Loucy (cell line): ENCODE measurements around the gene LRRC53.

ENCODE experiments used
- H2AFZ ChIP-seq: fragments of 200-600 bp; sonication (generic); 2 replicates; pipeline ENCODE4 v1.6.0; 2016; ENCODE audit warnings: antibody characterized with exemption, mild to moderate bottlenecking, low read length, moderate library complexity
- H3F3A ChIP-seq: fragments of 200-600 bp; 2 replicates; pipeline ENCODE4 v1.6.0; 2016; ENCODE audit warnings: antibody characterized with exemption, low read depth, mild to moderate bottlenecking
- H3K27me3 ChIP-seq: fragments of 200-600 bp; sonication (generic); 2 replicates; pipeline ENCODE4 v1.6.1; 2014; ENCODE audit warnings: low read length, mild to moderate bottlenecking; ENCODE audit not compliant: insufficient read depth, poor library complexity, severe bottlenecking
- H3K36me3 ChIP-seq: fragments of 200-600 bp; sonication (generic); 2 replicates; pipeline ENCODE4 v1.6.1; 2016; ENCODE audit warnings: low read length; ENCODE audit not compliant: insufficient read depth
- H3K4me1 ChIP-seq: fragments of 200-600 bp; sonication (generic); 2 replicates; pipeline ENCODE4 v1.5.1; 2014; ENCODE audit warnings: low read length, mild to moderate bottlenecking; ENCODE audit not compliant: insufficient read depth, poor library complexity, severe bottlenecking
- H3K4me2 ChIP-seq: fragments of 200-600 bp; sonication (generic); 2 replicates; pipeline ENCODE4 v1.6.0; 2014; ENCODE audit warnings: antibody characterized with exemption, low read length, low read depth, mild to moderate bottlenecking; ENCODE audit not compliant: poor library complexity, severe bottlenecking
- H3K4me3 ChIP-seq: fragments of 200-600 bp; sonication (generic); 2 replicates; pipeline ENCODE4 v1.5.1; 2014; ENCODE audit warnings: low read length, mild to moderate bottlenecking, mixed read lengths; ENCODE audit not compliant: poor library complexity, severe bottlenecking
- H3K79me2 ChIP-seq: fragments of 200-600 bp; sonication (generic); 2 replicates; pipeline ENCODE4 v1.6.1; 2014; ENCODE audit warnings: low read length; ENCODE audit not compliant: insufficient read depth
- H3K9ac ChIP-seq: fragments of 200-600 bp; sonication (generic); 2 replicates; pipeline ENCODE4 v1.6.0; 2014; ENCODE audit warnings: mild to moderate bottlenecking, low read depth, low read length, moderate library complexity; ENCODE audit not compliant: poor library complexity, severe bottlenecking
- H3K9me2 ChIP-seq: fragments of 200-600 bp; sonication (generic); replicated peaks from 2 replicates; pipeline ENCODE4 v1.6.1; 2016; ENCODE audit warnings: low read depth, low read length, mixed read lengths
- H3K9me3 ChIP-seq: fragments of 200-600 bp; sonication (generic); 2 replicates; pipeline ENCODE4 v1.6.1; 2014; ENCODE audit warnings: mild to moderate bottlenecking, antibody characterized with exemption, low read length, low read depth; ENCODE audit not compliant: insufficient read depth
- H4K20me1 ChIP-seq: fragments of 200-600 bp; sonication (generic); 2 replicates; pipeline ENCODE4 v1.6.0; 2014; ENCODE audit warnings: antibody characterized with exemption, low read length, mild to moderate bottlenecking; ENCODE audit not compliant: insufficient read depth, poor library complexity, severe bottlenecking
- EZH2phosphoT487 ChIP-seq: fragments of 200-600 bp; IDR thresholded peaks from 2 replicates; pipeline ENCODE4 v1.6.1; 2018; ENCODE audit warnings: antibody characterized with exemption, mild to moderate bottlenecking, moderate library complexity, borderline replicate concordance
- TF ChIP-seq, protein P1 (sequence below): fragments of 200-600 bp; sonication (generic); conservative IDR thresholded peaks from 2 replicates; pipeline ENCODE4 v1.5.1; 2014; ENCODE audit warnings: mild to moderate bottlenecking, antibody characterized with exemption, low read length

The LRRC53 gene

DNA sequence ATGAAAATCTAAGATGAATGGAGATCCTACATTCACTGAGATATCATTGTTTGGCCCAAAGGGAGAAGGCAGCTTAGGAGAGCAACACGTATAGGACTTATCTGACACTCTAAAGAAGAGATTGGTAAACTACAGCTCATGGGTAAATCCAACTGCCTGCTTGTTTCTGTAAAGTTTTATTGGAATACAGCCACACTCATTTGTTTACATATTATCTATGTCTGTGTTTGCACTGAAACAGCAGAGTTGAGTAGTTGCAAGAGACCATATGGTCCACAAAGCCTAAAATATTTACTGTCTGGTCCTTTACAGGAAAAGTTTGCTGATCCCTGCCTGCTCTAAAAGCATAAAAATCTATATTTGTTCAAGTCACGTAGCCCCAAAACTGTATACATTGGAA is 14.3 kb upstream of the LRRC53 start:
- H3K27me3 ChIP-seq, result no peaks in the 10 kb centered on the region
- no peaks in the 10 kb centered on the region for H3K4me1 ChIP-seq
- H4K20me1 ChIP-seq, result no peaks in the 10 kb centered on the region
- H2AFZ ChIP-seq, result no peak overlapping the region
- no peak overlapping the region for H3K4me2 ChIP-seq
- no peaks in the 10 kb centered on the region for H3K9me2 ChIP-seq
- no peaks in the 10 kb centered on the region for H3K36me3 ChIP-seq
- TF ChIP-seq, protein P1, sequence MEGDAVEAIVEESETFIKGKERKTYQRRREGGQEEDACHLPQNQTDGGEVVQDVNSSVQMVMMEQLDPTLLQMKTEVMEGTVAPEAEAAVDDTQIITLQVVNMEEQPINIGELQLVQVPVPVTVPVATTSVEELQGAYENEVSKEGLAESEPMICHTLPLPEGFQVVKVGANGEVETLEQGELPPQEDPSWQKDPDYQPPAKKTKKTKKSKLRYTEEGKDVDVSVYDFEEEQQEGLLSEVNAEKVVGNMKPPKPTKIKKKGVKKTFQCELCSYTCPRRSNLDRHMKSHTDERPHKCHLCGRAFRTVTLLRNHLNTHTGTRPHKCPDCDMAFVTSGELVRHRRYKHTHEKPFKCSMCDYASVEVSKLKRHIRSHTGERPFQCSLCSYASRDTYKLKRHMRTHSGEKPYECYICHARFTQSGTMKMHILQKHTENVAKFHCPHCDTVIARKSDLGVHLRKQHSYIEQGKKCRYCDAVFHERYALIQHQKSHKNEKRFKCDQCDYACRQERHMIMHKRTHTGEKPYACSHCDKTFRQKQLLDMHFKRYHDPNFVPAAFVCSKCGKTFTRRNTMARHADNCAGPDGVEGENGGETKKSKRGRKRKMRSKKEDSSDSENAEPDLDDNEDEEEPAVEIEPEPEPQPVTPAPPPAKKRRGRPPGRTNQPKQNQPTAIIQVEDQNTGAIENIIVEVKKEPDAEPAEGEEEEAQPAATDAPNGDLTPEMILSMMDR, result no peak
- TF ChIP-seq EZH2phosphoT487, result no peak
- no peaks in the 10 kb centered on the region for H3K9me3 ChIP-seq
- no peak overlapping the region for H3K4me3 ChIP-seq
- H3F3A ChIP-seq, result no peaks in the 10 kb centered on the region
- H3K9ac ChIP-seq, result no peak overlapping the region
- H3K79me2 ChIP-seq, result no peaks in the 10 kb centered on the region

DNA sequence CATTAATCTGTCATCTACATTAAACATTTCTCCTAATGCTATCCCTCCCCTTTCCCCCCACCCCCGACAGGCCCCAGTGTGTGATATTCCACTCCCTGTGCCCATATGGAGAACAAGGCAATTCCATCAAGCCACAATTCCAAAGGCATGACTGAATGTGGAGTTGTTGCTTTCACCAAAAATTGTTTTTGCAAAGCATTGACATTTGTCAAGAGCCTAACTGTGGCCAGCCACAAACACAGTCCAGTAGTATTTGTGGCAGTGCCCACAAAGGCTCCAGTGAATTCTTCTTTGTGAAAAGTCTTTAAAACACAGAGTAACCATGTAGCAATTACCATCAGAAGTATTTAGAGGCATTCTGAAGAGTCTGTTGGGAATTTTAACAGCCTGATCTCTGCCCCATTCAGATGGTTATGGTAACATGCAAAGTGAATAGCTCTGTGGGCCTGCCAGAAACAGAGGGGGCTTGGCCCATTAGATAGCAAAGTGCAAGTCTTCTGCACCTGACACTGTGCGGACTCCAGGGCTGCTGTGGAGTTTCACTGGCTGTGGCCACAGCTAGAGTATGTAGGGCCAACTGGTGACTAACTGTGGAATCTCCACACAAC is 11.6 kb upstream of the LRRC53 start:
- Histone ChIP-seq H3K36me3 (no peaks in the 10 kb centered on the region), H3K27me3 (no peaks in the 10 kb centered on the region), H2AFZ (no peak overlapping the region), H4K20me1 (no peaks in the 10 kb centered on the region), H3K9me2 (no peaks in the 10 kb centered on the region), H3K4me3 (no peak overlapping the region), H3K9ac (no peak overlapping the region), H3K79me2 (no peaks in the 10 kb centered on the region), H3K4me2 (no peak overlapping the region), H3F3A (no peaks in the 10 kb centered on the region), H3K4me1 (no peaks in the 10 kb centered on the region), H3K9me3 (no peaks in the 10 kb centered on the region)
- TF ChIP-seq EZH2phosphoT487, result no peak
- TF ChIP-seq, protein P1, result no peak

- no peaks in the 10 kb centered on the region for H3K9me3 ChIP-seq
- TF ChIP-seq, protein P1, result no peak
- TF ChIP-seq EZH2phosphoT487, result no peak
- H3K36me3 ChIP-seq, result no peaks in the 10 kb centered on the region
- no peaks in the 10 kb centered on the region for H3K27me3 ChIP-seq
- no peak overlapping the region for H2AFZ ChIP-seq
- H3K4me1 ChIP-seq, result no peaks in the 10 kb centered on the region
- no peak overlapping the region for H3K9ac ChIP-seq
- H4K20me1 ChIP-seq, result no peaks in the 10 kb centered on the region
- H3F3A ChIP-seq, result no peaks in the 10 kb centered on the region
- H3K4me3 ChIP-seq, result no peak overlapping the region
- no peaks in the 10 kb centered on the region for H3K9me2 ChIP-seq
- H3K4me2 ChIP-seq, result no peak overlapping the region
- no peaks in the 10 kb centered on the region for H3K79me2 ChIP-seq
Observed at GRCh38 chr1:74522148-74522547, 9.7 kb upstream of the LRRC53 start.
